Activated B cell treated with CpG ODN at 0.5 μM for 24 hours (primary cell): ENCODE results near the gene MARCKS. TPM values are rescaled to one million over a fixed set of nuclear protein-coding genes. Genes with fewer than 3 reads are reported as not detected.

ENCODE experiments used
- ATAC-seq: fragments of 200-7000 bp; cut with Tn5 transposase; one replicate; pipeline ENCODE4 v1.10.0; 2021; ENCODE audit warnings: low read depth, mild to moderate bottlenecking, moderate library complexity
- CTCF ChIA-PET: fragments of 350-600 bp; sonication (Branson Sonifier 250); formaldehyde crosslinking; loops from one replicate; lab custom pipeline; 2021; ENCODE audit warnings: antibody characterized with exemption; lab: Charles Lee
- POLR2A ChIA-PET: fragments of 350-600 bp; sonication (Branson Sonifier 250); formaldehyde crosslinking; loops from one replicate; lab custom pipeline; 2021; ENCODE audit warnings: antibody characterized with exemption; lab: Charles Lee
- DNase-seq: peaks from one replicate; pipeline ENCODE4 v3.0.0; 2022
- H3K27ac Mint-ChIP-seq: one replicate; pipeline ENCODE4 v1.8.0; 2020; ENCODE audit warnings: mixed read lengths
- H3K27me3 Mint-ChIP-seq: one replicate; pipeline ENCODE4 v1.8.0; 2021; ENCODE audit warnings: mixed read lengths
- H3K36me3 Mint-ChIP-seq: one replicate; pipeline ENCODE4 v1.8.0; 2021; ENCODE audit warnings: low read depth, mixed read lengths
- H3K4me1 Mint-ChIP-seq: one replicate; pipeline ENCODE4 v1.8.0; 2021; ENCODE audit warnings: mixed read lengths
- H3K4me3 Mint-ChIP-seq: one replicate; pipeline ENCODE4 v1.8.0; 2020; ENCODE audit warnings: mild to moderate bottlenecking, mixed read lengths
- H3K9me3 Mint-ChIP-seq: one replicate; pipeline ENCODE4 v1.8.0; 2020; ENCODE audit warnings: mixed read lengths
- CTCF ChIP-seq: fragments of 200-600 bp; IDR thresholded peaks from one replicate; pipeline ENCODE4 v1.8.0; 2022; ENCODE audit warnings: antibody characterized with exemption, mild to moderate bottlenecking
- intact Hi-C: fragments of 100-400 bp; cut with micrococcal nuclease; formaldehyde crosslinking; loops from one replicate; pipeline ENCODE4 v1.15.1; 2024
- total RNA-seq: library from RNA; stranded (reverse); gene quantifications from 2 replicates; pipeline ENCODE4 v1.2.3, GENCODE V29; 2022

The MARCKS gene
- total RNA-seq, 1 donor from 2014 or later, result 100 TPM

DNA sequence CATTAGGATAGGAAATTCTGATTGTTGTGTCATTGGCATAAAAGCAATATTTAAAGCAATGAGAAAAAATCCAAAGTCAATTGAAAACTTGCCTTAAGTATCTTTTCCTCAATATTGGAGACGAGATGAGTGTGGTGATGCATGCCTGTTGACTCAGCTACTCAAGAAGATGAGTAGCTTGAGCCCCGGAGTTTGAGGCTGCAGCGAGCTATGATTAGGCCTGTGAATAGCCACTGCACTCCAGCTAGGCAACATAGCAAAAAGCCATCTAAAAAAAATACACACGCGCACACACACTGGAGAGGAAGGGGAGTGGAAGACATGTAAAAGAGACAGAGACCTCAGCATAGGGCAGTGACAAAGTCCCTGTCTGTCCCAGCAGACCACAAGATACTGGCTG lies 9.7 kb upstream of the MARCKS start:
- ChIA-PET CTCF (interaction anchor here (1.2 kb wide), 1 partner anchor 11 kb away, joined by 3 read pairs; no protein-coding TSS in a partner anchor), POLR2A (interaction anchor here (0.6 kb wide), 1 partner anchor 57 kb away, joined by 3 read pairs; no protein-coding TSS in a partner anchor)
- no peaks in the 10 kb centered on the region for H3K27me3 Mint-ChIP-seq
- intact Hi-C loops, result no loop called here
- no peak overlapping the region for H3K4me3 Mint-ChIP-seq
- ATAC-seq (no peak), DNase-seq (no peak)
- no peak overlapping the region for H3K27ac Mint-ChIP-seq
- H3K36me3 Mint-ChIP-seq, result no peaks in the 10 kb centered on the region
- H3K4me1 Mint-ChIP-seq, result no peaks in the 10 kb centered on the region
- H3K9me3 Mint-ChIP-seq, result no peaks in the 10 kb centered on the region
- no peak for TF ChIP-seq CTCF

- Mint-ChIP-seq H3K9me3 (no peaks in the 10 kb centered on the region), H3K4me1 (no peaks in the 10 kb centered on the region), H3K36me3 (no peaks in the 10 kb centered on the region), H3K4me3 (no peak overlapping the region), H3K27ac (no peak overlapping the region), H3K27me3 (no peaks in the 10 kb centered on the region)
- ChIA-PET CTCF (no interaction called here), POLR2A (no interaction called here)
- no peak for TF ChIP-seq CTCF
- no peak for ATAC-seq
- no peak for DNase-seq
- intact Hi-C loops, result no loop called here
Measured at GRCh38 chr6:113848280-113848679, 8.9 kb upstream of the MARCKS start.

GRCh38 chr6:113848811-113849210 lies 8.3 kb upstream of the MARCKS start:
- ATAC-seq (no peak), DNase-seq (no peak)
- no peak overlapping the region for H3K4me3 Mint-ChIP-seq
- intact Hi-C loops, result no loop called here
- H3K27ac Mint-ChIP-seq, result no peak overlapping the region
- TF ChIP-seq CTCF, result no peak
- H3K4me1 Mint-ChIP-seq, result no peaks in the 10 kb centered on the region
- ChIA-PET CTCF (no interaction called here), POLR2A (no interaction called here)
- H3K9me3 Mint-ChIP-seq, result no peaks in the 10 kb centered on the region
- H3K36me3 Mint-ChIP-seq, result no peaks in the 10 kb centered on the region
- H3K27me3 Mint-ChIP-seq, result no peaks in the 10 kb centered on the region

DNA sequence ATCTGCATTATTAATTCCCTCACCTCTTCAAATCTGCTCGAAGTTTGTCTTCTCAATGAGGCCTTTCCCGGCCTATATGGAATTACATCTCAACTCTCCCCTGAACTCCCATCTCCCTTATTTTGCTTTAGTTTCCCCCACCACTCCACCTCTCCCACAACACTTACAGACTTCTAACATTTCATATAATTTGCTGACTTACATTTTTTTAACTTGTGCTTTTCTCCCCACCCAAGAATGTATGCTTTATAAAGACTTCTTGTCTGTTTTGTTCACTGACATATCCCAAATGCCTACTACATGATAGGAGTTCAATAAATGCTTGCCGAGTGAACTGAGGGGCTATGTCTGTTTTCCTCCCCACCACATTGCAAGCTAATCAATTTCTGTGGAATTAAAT lies 3.9 kb upstream of the MARCKS start:
- Mint-ChIP-seq H3K27ac (no peak overlapping the region), H3K27me3 (no peaks in the 10 kb centered on the region), H3K36me3 (peaks cover 11% of the 10 kb centered on the region), H3K4me1 (peaks cover 4% of the 10 kb centered on the region), H3K9me3 (no peaks in the 10 kb centered on the region), H3K4me3 (no peak overlapping the region)
- ChIA-PET CTCF (no interaction called here), POLR2A (no interaction called here)
- ATAC-seq (no peak), DNase-seq (no peak)
- TF ChIP-seq CTCF, result no peak
- intact Hi-C loops, result loop anchor here (10.0 kb wide), 1 partner anchor 668 kb away; no protein-coding TSS in a partner anchor

GRCh38 chr6:113854531-113855499 lies 2.3 kb upstream of the MARCKS start:
- H3K27ac Mint-ChIP-seq, result peak overlapping the region; percentile 79
- H3K36me3 Mint-ChIP-seq, result peaks cover 16% of the 10 kb centered on the region
- H3K4me1 Mint-ChIP-seq, result peaks cover 4% of the 10 kb centered on the region
- DNase-seq (peak; percentile 62), ATAC-seq (peak; percentile 23)
- H3K4me3 Mint-ChIP-seq, result no peak overlapping the region
- H3K27me3 Mint-ChIP-seq, result no peaks in the 10 kb centered on the region
- no peaks in the 10 kb centered on the region for H3K9me3 Mint-ChIP-seq
- ChIA-PET CTCF (interaction anchor here (0.6 to 2.8 kb wide), 4 partner anchors 228 to 853 kb away, joined by 3 to 12 read pairs (median 4); no protein-coding TSS in a partner anchor), POLR2A (interaction anchor here (0.6 to 3.0 kb wide), 25 partner anchors 12 to 558 kb away, joined by 3 to 73 read pairs (median 4); partner anchors contain the start of gene HDAC2)
- intact Hi-C loops, result loop anchor here (1.0 to 10.0 kb wide), 8 partner anchors 9 to 1768 kb away; partner anchors contain the start of genes FAM229B and TUBE1
- TF ChIP-seq CTCF, result no peak
